Breast epithelium (tissue), 3 donors: ENCODE data around the gene TBC1D10B.

Source experiments
- CTCF ChIP-seq, 3 donors: fragments of 450-650 bp; IDR thresholded peaks; one replicate each; pipeline ENCODE4 v1.5.1; 2016 to 2017; ENCODE audit warnings: antibody characterized with exemption in 3 of 3, mild to moderate bottlenecking in 3 of 3, moderate library complexity in 3 of 3
- POLR2A ChIP-seq: fragments of 450-650 bp; IDR thresholded peaks from one replicate; pipeline ENCODE4 v1.6.1; 2016; ENCODE audit warnings: antibody characterized with exemption, mild to moderate bottlenecking, moderate library complexity

GRCh38 chr16:30355954-30356308 lies 14.4 kb downstream of the TBC1D10B start:
- TF ChIP-seq CTCF (IDR thresholded peaks at IDR 0.05): no peak
- no peak for TF ChIP-seq POLR2A
